Urinary bladder (tissue), 4 donors: ENCODE data around the gene PBX1. TPM values are rescaled to one million over a fixed set of nuclear protein-coding genes. Genes with fewer than 3 reads are reported as not detected.

Experiments
- DNase-seq: peaks from one replicate; pipeline ENCODE4 v3.0.0-alpha.2; 2015; ENCODE audit errors: extremely low spot score
- H3K27ac ChIP-seq: one replicate; pipeline ENCODE4 v1.5.1; 2013; ENCODE audit warnings: low read depth, mild to moderate bottlenecking, moderate library complexity
- H3K36me3 ChIP-seq: one replicate; pipeline ENCODE4 v1.6.1; 2013; ENCODE audit warnings: mild to moderate bottlenecking, moderate library complexity; ENCODE audit not compliant: insufficient read depth
- H3K4me1 ChIP-seq: one replicate; pipeline ENCODE4 v1.6.1; 2013; ENCODE audit warnings: mild to moderate bottlenecking, moderate library complexity; ENCODE audit not compliant: insufficient read depth
- H3K4me3 ChIP-seq: one replicate; pipeline ENCODE4 v1.5.1; 2013; ENCODE audit warnings: low read depth, low read length
- WGBS: extraction: QIAGEN DNeasy Blood & Tissue Kit; methylation state at CpG from one replicate; pipeline ENCODE4 v1.1.7; 2013; 5-methylcytosine and 5-hydroxymethylcytosine counted together
- polyA plus RNA-seq: library from polyadenylated mRNA; stranded (reverse); fragments of 200-250 nt; gene quantifications from one replicate; pipeline ENCODE4 v1.2.3, GENCODE V29; 2013
- total RNA-seq: library from RNA; depleted of rRNA; stranded (reverse); fragments of >200 nt; gene quantifications from one replicate; pipeline ENCODE4 v1.2.3, GENCODE V29; 2014
- donor health status: healthy with polysubstance abuse.
- donor health status: healthy.

The PBX1 gene
- total and polyA plus RNA-seq, 2 donors, result 67.8 to 241 TPM

GRCh38 chr1:164840936-164841335 is 282.0 kb downstream of the PBX1 start:
- Histone ChIP-seq H3K27ac (no peak overlapping the region), H3K36me3 (no peaks in the 10 kb centered on the region), H3K4me1 (no peaks in the 10 kb centered on the region), H3K4me3 (no peak overlapping the region)
- DNase-seq, result no peak
- 90% methylated on average over 9 of the region's 9 CpGs for WGBS

- Histone ChIP-seq H3K4me1 (no peaks in the 10 kb centered on the region), H3K27ac (no peak overlapping the region)
These were observed 282.9 kb downstream of the PBX1 start for GRCh38 chr1:164841702-164842465.

DNA sequence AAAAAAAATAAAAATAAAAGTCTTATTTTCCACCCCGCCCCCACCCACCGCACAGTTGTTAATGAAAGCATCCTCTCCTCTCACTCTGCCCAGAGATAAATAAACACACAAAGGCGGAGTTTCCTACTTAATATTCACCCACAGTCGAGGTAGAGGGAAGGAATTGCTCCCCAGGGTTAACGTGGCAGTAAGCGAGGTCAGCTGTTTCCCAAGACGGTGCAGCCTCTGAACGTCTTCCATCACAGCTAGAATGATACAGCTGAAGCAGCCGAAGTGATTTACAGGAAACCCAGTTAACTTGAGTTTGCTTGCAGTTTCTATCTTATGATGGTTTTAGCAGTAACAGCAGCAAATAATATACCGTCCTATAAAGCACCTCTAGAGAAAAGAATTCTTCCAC is 283.9 kb downstream of the PBX1 start:
- WGBS, result 50% methylated on average over 10 of the region's 10 CpGs
- Histone ChIP-seq H3K27ac (no peak overlapping the region), H3K36me3 (peaks cover 3% of the 10 kb centered on the region), H3K4me3 (no peak overlapping the region), H3K4me1 (no peaks in the 10 kb centered on the region)
- no peak for DNase-seq

More at GRCh38 chr1:164841702-164842465, 282.9 kb downstream of the PBX1 start:
- H3K36me3 ChIP-seq, result no peaks in the 10 kb centered on the region
- H3K4me3 ChIP-seq, result no peak overlapping the region
- no peak for DNase-seq
- WGBS, result 74% methylated on average over 14 of the region's 14 CpGs

DNA sequence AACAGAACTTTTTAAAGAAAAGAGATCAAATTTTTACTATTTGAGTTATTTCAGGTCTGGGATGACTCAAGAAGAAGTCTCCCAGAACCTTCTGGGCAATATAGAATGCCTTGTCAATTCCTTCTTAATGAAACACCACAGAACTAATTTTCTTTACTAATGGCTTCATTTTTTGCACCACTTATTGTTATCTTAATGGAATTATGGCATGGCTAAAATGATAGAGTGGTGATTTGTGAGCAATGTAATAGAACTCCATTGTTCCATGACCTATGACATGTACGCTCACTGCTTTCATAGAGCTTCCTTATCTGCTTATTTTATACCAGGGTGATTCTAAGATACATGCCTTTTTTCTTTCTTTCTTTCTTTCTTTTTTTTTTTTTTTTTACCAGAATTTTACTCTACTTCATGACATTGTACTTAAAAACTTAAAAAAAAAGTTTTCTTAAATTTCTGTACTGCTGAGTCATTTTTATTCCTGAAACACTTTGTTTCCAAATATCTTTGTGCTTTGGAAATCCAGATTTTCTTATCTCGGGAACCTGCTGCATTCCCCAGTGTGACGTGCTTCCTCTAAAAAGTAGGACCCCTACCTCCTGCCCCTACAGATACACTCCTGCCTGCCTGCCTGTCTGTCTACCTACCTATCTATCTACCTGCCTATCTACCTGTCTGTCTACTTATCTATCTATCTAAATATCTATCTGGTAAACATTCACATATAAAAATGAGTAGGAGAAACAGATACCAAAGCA is 284.9 kb downstream of the PBX1 start:
- peaks cover 3% of the 10 kb centered on the region for H3K36me3 ChIP-seq
- DNase-seq, result no peak
- WGBS, result 93% methylated on average over 3 of the region's 3 CpGs
- H3K4me1 ChIP-seq, result no peaks in the 10 kb centered on the region
- H3K4me3 ChIP-seq, result no peak overlapping the region
- H3K27ac ChIP-seq, result no peak overlapping the region

DNA sequence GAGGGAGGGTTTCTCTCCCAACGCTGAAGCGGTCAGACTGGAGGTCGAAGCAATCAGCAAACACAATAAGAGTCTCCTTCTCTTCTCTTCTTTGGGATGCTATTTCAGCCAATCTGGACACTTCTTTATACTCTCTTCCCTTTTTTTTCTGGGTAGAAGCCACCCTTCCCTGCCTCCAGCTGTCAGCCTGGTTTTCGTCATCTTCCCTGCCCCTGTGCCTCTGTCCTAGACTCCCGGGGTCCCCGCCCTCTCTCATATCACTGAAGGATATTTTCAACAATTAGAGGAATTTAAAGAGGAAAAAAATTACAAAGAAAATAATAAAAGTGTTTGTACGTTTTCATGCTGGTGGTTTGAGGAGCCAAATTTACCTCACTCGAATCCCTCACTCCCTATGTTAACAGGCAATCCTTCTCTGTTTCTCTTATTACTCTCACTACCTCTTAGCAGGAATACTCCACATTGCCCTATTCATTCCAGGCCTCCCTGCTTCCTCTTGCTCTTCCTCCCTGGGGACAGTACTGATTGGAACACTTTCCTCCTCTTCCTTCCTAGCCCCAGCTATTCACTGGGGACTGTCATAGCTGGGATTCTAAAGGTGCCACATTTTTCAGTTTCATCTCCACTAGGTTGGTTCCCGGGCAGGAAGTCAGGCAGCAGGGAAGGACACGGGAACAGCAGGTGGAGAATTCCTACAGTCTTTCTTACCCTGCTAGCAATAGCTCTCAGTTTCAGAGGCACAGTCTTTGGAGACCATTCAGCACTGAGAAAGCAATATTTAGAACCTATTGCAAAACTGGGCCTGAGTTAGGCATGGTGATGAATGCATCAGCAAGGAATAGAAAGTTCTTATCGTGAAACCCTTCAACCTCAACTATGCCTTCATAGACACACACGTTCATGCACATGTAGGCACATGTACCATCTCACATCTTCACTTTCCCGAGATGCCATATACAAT is 288.0 kb downstream of the PBX1 start:
- 79% methylated on average over 13 of the region's 13 CpGs for WGBS
- H3K36me3 ChIP-seq, result peaks cover 3% of the 10 kb centered on the region
- H3K27ac ChIP-seq, result no peak overlapping the region
- no peaks in the 10 kb centered on the region for H3K4me1 ChIP-seq
- H3K4me3 ChIP-seq, result no peak overlapping the region
- DNase-seq, result no peak

- no peaks in the 10 kb centered on the region for H3K4me1 ChIP-seq
- H3K36me3 ChIP-seq, result no peaks in the 10 kb centered on the region
- no peak overlapping the region for H3K27ac ChIP-seq
- DNase-seq, result no peak
- no peak overlapping the region for H3K4me3 ChIP-seq
- WGBS, result over 99% methylated on average over 2 of the region's 2 CpGs
These were observed 294.2 kb downstream of the PBX1 start for GRCh38 chr1:164853146-164853545.

- Histone ChIP-seq H3K27ac (no peak overlapping the region), H3K4me3 (no peak overlapping the region), H3K4me1 (no peaks in the 10 kb centered on the region), H3K36me3 (no peaks in the 10 kb centered on the region)
- WGBS, result 59% methylated on average over 2 of the region's 2 CpGs
- DNase-seq, result no peak
These were observed 296.8 kb downstream of the PBX1 start for GRCh38 chr1:164855716-164856329.

- DNase-seq, result no peak
- Histone ChIP-seq H3K4me3 (no peak overlapping the region), H3K36me3 (no peaks in the 10 kb centered on the region), H3K27ac (no peak overlapping the region), H3K4me1 (no peaks in the 10 kb centered on the region)
- WGBS, result 97% methylated on average over 2 of the region's 2 CpGs
These were observed 297.4 kb downstream of the PBX1 start for GRCh38 chr1:164856381-164856780.

- Histone ChIP-seq H3K4me1 (no peaks in the 10 kb centered on the region), H3K4me3 (no peak overlapping the region), H3K27ac (no peak overlapping the region), H3K36me3 (no peaks in the 10 kb centered on the region)
- DNase-seq, result no peak
- WGBS, result 97% methylated on average over 1 of the region's 1 CpG
These were observed 298.5 kb downstream of the PBX1 start for GRCh38 chr1:164857439-164857838.

DNA sequence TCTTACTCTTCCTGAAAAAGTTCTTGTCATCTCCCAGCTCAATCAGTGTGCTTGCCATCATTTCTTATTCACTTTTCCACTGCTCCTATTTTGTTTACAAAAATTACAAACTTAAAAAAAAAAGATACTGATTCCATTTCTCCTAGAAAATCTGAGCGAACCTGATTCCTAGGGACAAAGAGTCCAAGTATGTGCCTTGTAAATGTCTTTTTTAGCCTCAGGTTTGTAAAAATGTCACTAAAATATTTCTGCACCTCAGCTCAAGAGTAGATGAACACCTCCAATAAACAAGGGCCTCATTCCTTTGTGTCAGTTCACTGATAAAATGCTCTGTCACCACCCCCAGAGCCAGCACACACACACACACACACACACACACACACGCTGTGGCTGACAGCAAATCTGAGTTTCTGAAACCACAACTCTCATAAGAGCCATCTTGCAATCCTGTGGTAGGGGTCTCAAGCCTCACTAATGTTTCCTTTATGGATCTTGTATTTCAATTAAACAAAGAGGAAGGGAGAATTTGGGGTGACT is 299.2 kb downstream of the PBX1 start:
- Histone ChIP-seq H3K4me1 (no peaks in the 10 kb centered on the region), H3K27ac (no peak overlapping the region), H3K4me3 (no peak overlapping the region), H3K36me3 (no peaks in the 10 kb centered on the region)
- peak; percentile 20 for DNase-seq
- WGBS, result 56% methylated on average over 2 of the region's 2 CpGs

- no peak for DNase-seq
- no peak overlapping the region for H3K27ac ChIP-seq
These were observed 302.6 kb downstream of the PBX1 start for GRCh38 chr1:164861632-164862031.

DNA sequence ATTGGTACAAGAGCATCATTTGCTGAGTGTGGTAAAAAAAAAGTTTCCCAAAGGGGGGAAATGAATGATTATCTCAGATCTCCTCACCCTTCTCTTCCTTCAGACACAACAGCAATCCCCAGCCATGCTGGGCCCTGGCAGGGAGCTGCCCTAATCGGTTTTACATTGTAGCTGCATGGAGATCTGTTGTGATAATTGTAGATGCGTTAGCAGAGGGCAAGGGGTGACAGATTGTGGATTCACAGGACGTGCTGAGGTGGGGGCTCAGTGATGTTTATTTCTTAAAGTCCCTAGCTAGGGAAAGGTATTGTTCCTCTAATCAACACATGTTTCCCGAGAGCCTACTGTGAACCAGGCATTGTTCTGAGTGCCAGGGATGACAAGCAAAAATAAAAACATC is 304.1 kb downstream of the PBX1 start:
- Histone ChIP-seq H3K27ac (no peak overlapping the region), H3K4me3 (no peak overlapping the region), H3K36me3 (no peaks in the 10 kb centered on the region), H3K4me1 (no peaks in the 10 kb centered on the region)
- 79% methylated on average over 4 of the region's 4 CpGs for WGBS
- DNase-seq, result no peak

More at GRCh38 chr1:164861632-164862031, 302.6 kb downstream of the PBX1 start:
- H3K4me3 ChIP-seq, result no peak overlapping the region
- H3K4me1 ChIP-seq, result no peaks in the 10 kb centered on the region
- no peaks in the 10 kb centered on the region for H3K36me3 ChIP-seq

GRCh38 chr1:164864161-164864560 is 305.2 kb downstream of the PBX1 start:
- no peak overlapping the region for H3K27ac ChIP-seq

More at GRCh38 chr1:164864161-164864560, 305.2 kb downstream of the PBX1 start:
- no peak for DNase-seq
- WGBS, result 90% methylated on average over 3 of the region's 3 CpGs
- Histone ChIP-seq H3K4me3 (no peak overlapping the region), H3K36me3 (no peaks in the 10 kb centered on the region), H3K4me1 (no peaks in the 10 kb centered on the region)
